Measurements from ENCODE around the gene DPYSL4.

GRCh38 chr10:132154440-132154839 is 32.3 kb upstream of the DPYSL4 start:
- TF ChIP-seq CTCF (IDR thresholded peaks at IDR 0.05) (no peak), POLR2A (IDR thresholded peaks at IDR 0.05) (no peak)

All from adrenal gland (tissue), 5 donors.